Measurements from ENCODE around the gene TBX3. TPM values are rescaled to one million over a fixed set of nuclear protein-coding genes. Genes with fewer than 3 reads are reported as not detected.

Gene TBX3
- total RNA-seq, 1 donor from 2014 or later: 2.0 TPM

GRCh38 chr12:114668886-114669288 lies 15.1 kb downstream of the TBX3 start:
- H3K4me1 Mint-ChIP-seq (ENCODE audit: low read depth, unreplicated experiment): peaks cover 5% of the 10 kb centered on the region
- Histone ChIP-seq H3K36me3 (ENCODE audit: insufficient read depth, low read length) (no peaks in the 10 kb centered on the region), H3K4me1 (ENCODE audit: insufficient read depth, low read length) (peaks cover 38% of the 10 kb centered on the region), H3K4me2 (ENCODE audit: low read length) (peak overlapping the region; percentile 94), H3K79me2 (ENCODE audit: insufficient read depth, low read length) (peaks cover 28% of the 10 kb centered on the region), H3K27me3 (ENCODE audit: insufficient read depth, low read length) (peaks cover 24% of the 10 kb centered on the region), H3K9me3 (ENCODE audit: insufficient read depth, low read depth, low read length) (no peaks in the 10 kb centered on the region), H3K4me3 (ENCODE audit: insufficient read depth, low read depth, low read length) (no peak overlapping the region), H4K20me1 (ENCODE audit: insufficient read depth, low read length) (peaks cover 7% of the 10 kb centered on the region), H3K9ac (ENCODE audit: low read length) (peak overlapping the region; percentile 74), H3K27ac (ENCODE audit: low read depth, low read length) (peak overlapping the region; percentile 59), H2AFZ (ENCODE audit: low read depth, low read length) (no peak overlapping the region)
- no peak overlapping the region for H3K27ac Mint-ChIP-seq (ENCODE audit: unreplicated experiment)
- H3K36me3 Mint-ChIP-seq (ENCODE audit: low read depth, unreplicated experiment): peaks cover 1% of the 10 kb centered on the region
- no peak overlapping the region for H3K4me3 Mint-ChIP-seq (ENCODE audit: unreplicated experiment)
- DNase-seq (ENCODE audit: low read depth) (no peak), FAIRE-seq (no peak)
- H3K27me3 Mint-ChIP-seq (ENCODE audit: low read depth, unreplicated experiment): peaks cover 83% of the 10 kb centered on the region
- peaks cover 14% of the 10 kb centered on the region for H3K9me3 Mint-ChIP-seq (ENCODE audit: unreplicated experiment)
- no peak for TF ChIP-seq CTCF (IDR thresholded peaks at IDR 0.05; ENCODE audit: insufficient read depth, low read depth, low read length)
- TF ChIP-seq EZH2 (IDR thresholded peaks at IDR 0.05; ENCODE audit: insufficient read depth, low read length): no peak

GRCh38 chr12:114668151-114668885 lies 15.7 kb downstream of the TBX3 start:
- H3K4me3 ChIP-seq (ENCODE audit: insufficient read depth, low read depth, low read length): peak overlapping the region; percentile 50
- H3K9me3 ChIP-seq (ENCODE audit: insufficient read depth, low read depth, low read length): no peaks in the 10 kb centered on the region
- peak overlapping the region; percentile 55 for H3K27ac Mint-ChIP-seq (ENCODE audit: unreplicated experiment)
- peaks cover 81% of the 10 kb centered on the region for H3K27me3 Mint-ChIP-seq (ENCODE audit: low read depth, unreplicated experiment)
- no peak for FAIRE-seq
- H3K36me3 Mint-ChIP-seq (ENCODE audit: low read depth, unreplicated experiment): no peaks in the 10 kb centered on the region
- peaks cover 6% of the 10 kb centered on the region for H4K20me1 ChIP-seq (ENCODE audit: insufficient read depth, low read length)
- H3K27me3 ChIP-seq (ENCODE audit: insufficient read depth, low read length): peaks cover 24% of the 10 kb centered on the region
- peak; percentile 63 for DNase-seq (ENCODE audit: low read depth)
- peaks cover 32% of the 10 kb centered on the region for H3K4me1 ChIP-seq (ENCODE audit: insufficient read depth, low read length)
- TF ChIP-seq CTCF (IDR thresholded peaks at IDR 0.05; ENCODE audit: insufficient read depth, low read depth, low read length): peak; percentile 18
- TF ChIP-seq EZH2 (IDR thresholded peaks at IDR 0.05; ENCODE audit: insufficient read depth, low read length): no peak
- H3K79me2 ChIP-seq (ENCODE audit: insufficient read depth, low read length): peaks cover 22% of the 10 kb centered on the region
- no peaks in the 10 kb centered on the region for H3K36me3 ChIP-seq (ENCODE audit: insufficient read depth, low read length)
- peaks cover 5% of the 10 kb centered on the region for H3K4me1 Mint-ChIP-seq (ENCODE audit: low read depth, unreplicated experiment)
- peak overlapping the region; percentile 94 for H3K4me2 ChIP-seq (ENCODE audit: low read length)
- peak overlapping the region; percentile 53 for H2AFZ ChIP-seq (ENCODE audit: low read depth, low read length)
- peaks cover 9% of the 10 kb centered on the region for H3K9me3 Mint-ChIP-seq (ENCODE audit: unreplicated experiment)
- H3K9ac ChIP-seq (ENCODE audit: low read length): peak overlapping the region; percentile 74
- peak overlapping the region; percentile 76 for H3K4me3 Mint-ChIP-seq (ENCODE audit: unreplicated experiment)
- peak overlapping the region; percentile 59 for H3K27ac ChIP-seq (ENCODE audit: low read depth, low read length)

DNA sequence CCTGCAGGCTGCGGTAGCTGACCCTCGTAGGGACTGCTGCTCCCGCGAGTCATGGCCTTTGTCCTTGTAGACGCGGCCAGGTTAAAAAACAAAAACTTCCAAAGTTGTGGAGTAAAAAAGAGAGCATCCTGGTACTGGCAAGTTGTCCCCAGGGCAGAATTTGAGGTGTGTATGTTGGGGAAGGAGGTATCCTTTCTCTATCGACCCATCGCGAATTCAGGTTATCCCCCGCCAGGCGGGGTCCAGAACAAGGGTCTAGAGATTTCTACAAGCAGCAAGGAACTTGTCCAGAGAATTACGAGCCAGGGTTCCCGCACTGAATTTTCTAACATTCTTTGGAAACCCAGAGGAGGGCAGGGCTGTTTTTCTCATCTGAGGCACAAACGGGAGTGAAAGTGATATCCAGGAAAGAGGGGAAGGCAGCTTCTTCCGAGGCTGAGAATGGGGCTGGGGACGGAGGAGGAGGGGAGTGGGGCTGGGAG lies 16.3 kb downstream of the TBX3 start:
- Histone ChIP-seq H2AFZ (ENCODE audit: low read depth, low read length) (peak overlapping the region; percentile 53), H3K27me3 (ENCODE audit: insufficient read depth, low read length) (peaks cover 24% of the 10 kb centered on the region), H3K4me2 (ENCODE audit: low read length) (peak overlapping the region; percentile 94), H3K27ac (ENCODE audit: low read depth, low read length) (no peak overlapping the region), H4K20me1 (ENCODE audit: insufficient read depth, low read length) (peaks cover under 1% of the 10 kb centered on the region), H3K36me3 (ENCODE audit: insufficient read depth, low read length) (no peaks in the 10 kb centered on the region), H3K4me3 (ENCODE audit: insufficient read depth, low read depth, low read length) (peak overlapping the region; percentile 50), H3K4me1 (ENCODE audit: insufficient read depth, low read length) (peaks cover 26% of the 10 kb centered on the region), H3K79me2 (ENCODE audit: insufficient read depth, low read length) (peaks cover 16% of the 10 kb centered on the region), H3K9me3 (ENCODE audit: insufficient read depth, low read depth, low read length) (no peaks in the 10 kb centered on the region), H3K9ac (ENCODE audit: low read length) (peak overlapping the region; percentile 74)
- H3K27ac Mint-ChIP-seq (ENCODE audit: unreplicated experiment): peak overlapping the region; percentile 55
- H3K9me3 Mint-ChIP-seq (ENCODE audit: unreplicated experiment): peaks cover 9% of the 10 kb centered on the region
- DNase-seq (ENCODE audit: low read depth): no peak
- H3K27me3 Mint-ChIP-seq (ENCODE audit: low read depth, unreplicated experiment): peaks cover 81% of the 10 kb centered on the region
- no peak for FAIRE-seq
- H3K4me3 Mint-ChIP-seq (ENCODE audit: unreplicated experiment): peak overlapping the region; percentile 76
- TF ChIP-seq EZH2 (IDR thresholded peaks at IDR 0.05; ENCODE audit: insufficient read depth, low read length) (peak; percentile 42), CTCF (IDR thresholded peaks at IDR 0.05; ENCODE audit: insufficient read depth, low read depth, low read length) (no peak)
- H3K4me1 Mint-ChIP-seq (ENCODE audit: low read depth, unreplicated experiment): peaks cover 5% of the 10 kb centered on the region
- H3K36me3 Mint-ChIP-seq (ENCODE audit: low read depth, unreplicated experiment): no peaks in the 10 kb centered on the region
